ENCODE results near the gene TNN.

- no peak for TF ChIP-seq CTCF (IDR thresholded peaks at IDR 0.05 in 2 of 3, conservative IDR thresholded peaks at IDR 0.05 in 1 of 3; ENCODE audit: control insufficient read depth in 2 of 3, extremely low read depth in 1 of 3, insufficient read depth in 1 of 3, low read depth in 3 of 3, low read length in 3 of 3)
- TF ChIP-seq HDAC6 (IDR thresholded peaks at IDR 0.05; ENCODE audit: unreplicated experiment) = no peak
- TF ChIP-seq POLR2A (IDR thresholded peaks at IDR 0.05; ENCODE audit: low read depth, low read length) = no peak
- TF ChIP-seq TARDBP (IDR thresholded peaks at IDR 0.05; ENCODE audit: borderline replicate concordance) = no peak
- TF ChIP-seq STAT1 (conservative IDR thresholded peaks at IDR 0.05) = no peak
- no peak for TF ChIP-seq EP300 (IDR thresholded peaks at IDR 0.05; ENCODE audit: borderline replicate concordance in 1 of 2, control insufficient read depth in 1 of 2, low read depth in 2 of 2, low read length in 2 of 2)
- no peak for TF ChIP-seq CEBPB (IDR thresholded peaks at IDR 0.05; ENCODE audit: borderline replicate concordance in 1 of 2, low read depth in 2 of 2, low read length in 2 of 2)
- TF ChIP-seq CHD1 (IDR thresholded peaks at IDR 0.05; ENCODE audit: low read depth, low read length) = no peak
- no peak for TF ChIP-seq BCLAF1 (IDR thresholded peaks at IDR 0.05)
- TF ChIP-seq EZH2 (IDR thresholded peaks at IDR 0.05; ENCODE audit: borderline replicate concordance, control insufficient read depth, low read depth, low read length) = no peak
- no peak for TF ChIP-seq TAF1 (IDR thresholded peaks at IDR 0.05; ENCODE audit: borderline replicate concordance, low read depth, low read length)
- no peak for TF ChIP-seq NR2C1 (IDR thresholded peaks at IDR 0.05)
- no peak for TF ChIP-seq USF2 (IDR thresholded peaks at IDR 0.05; ENCODE audit: borderline replicate concordance, low read depth, low read length)
- no peak for TF ChIP-seq ESRRA (IDR thresholded peaks at IDR 0.05; ENCODE audit: low read length)
Observed at GRCh38 chr1:175128523-175128922, 60.9 kb downstream of the TNN start.

Data from GM12878 (cell line).